Middle frontal gyrus (tissue), 1 donor: ENCODE measurements around the gene COL6A5.
"Not testable (repeated sequence)": the region's sequence is repeated elsewhere in the genome, so short reads cannot be mapped to it uniquely, and the experiment has no call there.

ENCODE experiments used
- DNase-seq: peaks from one replicate; pipeline ENCODE4 v3.0.0-alpha.2; 2015; ENCODE audit warnings: low spot score; ENCODE audit errors: extremely low spot score

COL6A5 gene

GRCh38 chr3:130384476-130385025, 39.1 kb downstream of the COL6A5 start:
- no peak for DNase-seq

- no peak for DNase-seq
These were observed 41.3 kb downstream of the COL6A5 start for GRCh38 chr3:130386604-130387263.

- no peak for DNase-seq
These were observed 44.4 kb downstream of the COL6A5 start for GRCh38 chr3:130389743-130390478.

- DNase-seq = no peak
These were observed 46.8 kb downstream of the COL6A5 start for GRCh38 chr3:130392266-130392665.

GRCh38 chr3:130393594-130393993, 48.1 kb downstream of the COL6A5 start:
- no peak for DNase-seq

GRCh38 chr3:130395331-130395730, 49.9 kb downstream of the COL6A5 start:
- DNase-seq = no peak

GRCh38 chr3:130395916-130396315, 50.4 kb downstream of the COL6A5 start:
- no peak for DNase-seq

GRCh38 chr3:130404401-130404800, 58.9 kb downstream of the COL6A5 start:
- DNase-seq = no peak

- no peak for DNase-seq
These were observed 60.5 kb downstream of the COL6A5 start for GRCh38 chr3:130405956-130406355.

- DNase-seq = not testable (repeated sequence)
These were observed 62.8 kb downstream of the COL6A5 start for GRCh38 chr3:130408253-130408652.

- no peak for DNase-seq
These were observed 65.8 kb downstream of the COL6A5 start for GRCh38 chr3:130411320-130411719.

GRCh38 chr3:130412991-130413560, 67.6 kb downstream of the COL6A5 start:
- no peak for DNase-seq

- DNase-seq = no peak
These were observed 69.0 kb downstream of the COL6A5 start for GRCh38 chr3:130414457-130414856.

- no peak for DNase-seq
These were observed 75.0 kb downstream of the COL6A5 start for GRCh38 chr3:130420466-130420865.

- no peak for DNase-seq
These were observed 77.6 kb downstream of the COL6A5 start for GRCh38 chr3:130423064-130423463.

GRCh38 chr3:130424837-130425236, 79.4 kb downstream of the COL6A5 start:
- no peak for DNase-seq

- DNase-seq = no peak
These were observed 80.0 kb downstream of the COL6A5 start for GRCh38 chr3:130425484-130425883.

GRCh38 chr3:130426206-130426605, 80.7 kb downstream of the COL6A5 start:
- no peak for DNase-seq

GRCh38 chr3:130428871-130429712, 83.6 kb downstream of the COL6A5 start:
- DNase-seq = no peak

GRCh38 chr3:130429713-130430023, 84.2 kb downstream of the COL6A5 start:
- DNase-seq = no peak

- peak; percentile 40 for DNase-seq
These were observed 84.8 kb downstream of the COL6A5 start for GRCh38 chr3:130430266-130430665.

GRCh38 chr3:130432086-130432485, 86.6 kb downstream of the COL6A5 start:
- not testable (repeated sequence) for DNase-seq
